ENCODE data around the gene CFAP61.

DNA sequence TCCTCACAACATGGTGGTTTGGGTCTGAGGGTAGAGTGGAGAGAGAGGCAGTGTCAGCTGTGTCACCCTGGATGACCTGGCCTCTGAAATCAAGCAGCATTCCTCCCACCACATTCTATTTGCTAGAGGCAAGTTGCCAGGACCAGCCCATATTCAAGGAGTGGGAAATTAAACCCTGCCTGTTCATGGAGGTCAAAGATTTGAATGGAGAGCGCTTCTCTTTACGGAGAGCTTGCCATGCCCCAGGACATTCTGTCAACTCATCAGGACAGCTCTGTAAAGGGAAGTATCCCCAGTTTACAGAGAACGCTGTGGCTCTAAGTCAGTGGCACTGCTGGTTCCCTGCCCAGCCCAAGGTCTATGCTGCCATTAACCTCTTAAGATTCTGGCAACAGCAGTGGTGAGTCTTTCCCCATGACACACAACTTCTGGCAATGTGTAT lies 225.6 kb downstream of the CFAP61 start:
- TF ChIP-seq, protein P1, sequence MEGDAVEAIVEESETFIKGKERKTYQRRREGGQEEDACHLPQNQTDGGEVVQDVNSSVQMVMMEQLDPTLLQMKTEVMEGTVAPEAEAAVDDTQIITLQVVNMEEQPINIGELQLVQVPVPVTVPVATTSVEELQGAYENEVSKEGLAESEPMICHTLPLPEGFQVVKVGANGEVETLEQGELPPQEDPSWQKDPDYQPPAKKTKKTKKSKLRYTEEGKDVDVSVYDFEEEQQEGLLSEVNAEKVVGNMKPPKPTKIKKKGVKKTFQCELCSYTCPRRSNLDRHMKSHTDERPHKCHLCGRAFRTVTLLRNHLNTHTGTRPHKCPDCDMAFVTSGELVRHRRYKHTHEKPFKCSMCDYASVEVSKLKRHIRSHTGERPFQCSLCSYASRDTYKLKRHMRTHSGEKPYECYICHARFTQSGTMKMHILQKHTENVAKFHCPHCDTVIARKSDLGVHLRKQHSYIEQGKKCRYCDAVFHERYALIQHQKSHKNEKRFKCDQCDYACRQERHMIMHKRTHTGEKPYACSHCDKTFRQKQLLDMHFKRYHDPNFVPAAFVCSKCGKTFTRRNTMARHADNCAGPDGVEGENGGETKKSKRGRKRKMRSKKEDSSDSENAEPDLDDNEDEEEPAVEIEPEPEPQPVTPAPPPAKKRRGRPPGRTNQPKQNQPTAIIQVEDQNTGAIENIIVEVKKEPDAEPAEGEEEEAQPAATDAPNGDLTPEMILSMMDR (conservative IDR thresholded peaks at IDR 0.05; ENCODE audit: low read depth, low read length), result no peak
- no peak for TF ChIP-seq EZH2 (IDR thresholded peaks at IDR 0.05; ENCODE audit: low read length, unreplicated experiment)
- TF ChIP-seq EZH2phosphoT487 (IDR thresholded peaks at IDR 0.05; ENCODE audit: borderline replicate concordance, low read length), result no peak
